ENCODE data around the gene C9orf50.

The C9orf50 gene

GRCh38 chr9:129656795-129657390 lies 36.0 kb upstream of the C9orf50 start:
- no peaks in the 10 kb centered on the region for H3K36me3 ChIP-seq
- no peaks in the 10 kb centered on the region for H3K27me3 ChIP-seq (ENCODE audit: insufficient read depth, low read depth, severe bottlenecking)
- DNase-seq, result no peak
- H3K4me3 ChIP-seq (ENCODE audit: low read depth, low read length), result no peak overlapping the region
- TF ChIP-seq CTCF (IDR thresholded peaks at IDR 0.05; ENCODE audit: low read depth, low read length), result no peak
- no peak overlapping the region for H3K27ac ChIP-seq
- H3K9me3 ChIP-seq (ENCODE audit: severe bottlenecking), result peaks cover 10% of the 10 kb centered on the region

GRCh38 chr9:129655696-129656095 lies 34.8 kb upstream of the C9orf50 start:
- no peak overlapping the region for H3K4me3 ChIP-seq (ENCODE audit: low read depth, low read length)
- H3K27ac ChIP-seq, result no peak overlapping the region
- H3K9me3 ChIP-seq (ENCODE audit: severe bottlenecking), result peaks cover 10% of the 10 kb centered on the region
- TF ChIP-seq CTCF (IDR thresholded peaks at IDR 0.05; ENCODE audit: low read depth, low read length), result no peak
- H3K27me3 ChIP-seq (ENCODE audit: insufficient read depth, low read depth, severe bottlenecking), result no peaks in the 10 kb centered on the region
- no peaks in the 10 kb centered on the region for H3K36me3 ChIP-seq
- no peak for DNase-seq

GRCh38 chr9:129655154-129655553 lies 34.3 kb upstream of the C9orf50 start:
- TF ChIP-seq CTCF (IDR thresholded peaks at IDR 0.05; ENCODE audit: low read depth, low read length), result no peak
- no peak overlapping the region for H3K4me3 ChIP-seq (ENCODE audit: low read depth, low read length)
- no peak overlapping the region for H3K27ac ChIP-seq
- H3K9me3 ChIP-seq (ENCODE audit: severe bottlenecking), result peaks cover 10% of the 10 kb centered on the region
- no peak for DNase-seq
- H3K36me3 ChIP-seq, result no peaks in the 10 kb centered on the region
- no peaks in the 10 kb centered on the region for H3K27me3 ChIP-seq (ENCODE audit: insufficient read depth, low read depth, severe bottlenecking)

- DNase-seq, result no peak
- Histone ChIP-seq H3K27ac (no peak overlapping the region), H3K36me3 (no peaks in the 10 kb centered on the region), H3K4me3 (ENCODE audit: low read depth, low read length) (no peak overlapping the region), H3K9me3 (ENCODE audit: severe bottlenecking) (peaks cover 6% of the 10 kb centered on the region), H3K27me3 (ENCODE audit: insufficient read depth, low read depth, severe bottlenecking) (no peaks in the 10 kb centered on the region)
- no peak for TF ChIP-seq CTCF (IDR thresholded peaks at IDR 0.05; ENCODE audit: low read depth, low read length)
These were observed 33.7 kb upstream of the C9orf50 start for GRCh38 chr9:129654554-129655040.

GRCh38 chr9:129653823-129654553 lies 33.1 kb upstream of the C9orf50 start:
- Histone ChIP-seq H3K27me3 (ENCODE audit: insufficient read depth, low read depth, severe bottlenecking) (no peaks in the 10 kb centered on the region), H3K4me3 (ENCODE audit: low read depth, low read length) (no peak overlapping the region), H3K9me3 (ENCODE audit: severe bottlenecking) (peaks cover 2% of the 10 kb centered on the region), H3K36me3 (no peaks in the 10 kb centered on the region), H3K27ac (no peak overlapping the region)
- no peak for TF ChIP-seq CTCF (IDR thresholded peaks at IDR 0.05; ENCODE audit: low read depth, low read length)
- no peak for DNase-seq

Measured in WERI-Rb-1 (cell line).